SHP77 treated with DMSO at 0.1 percent for 48 hours (cell line): ENCODE results near the gene KRT81.
"Not testable (repeated sequence)": the region's sequence is repeated elsewhere in the genome, so short reads cannot be mapped to it uniquely, and the experiment has no call there.

Source experiments
- DNase-seq: peaks from one replicate; lab custom pipeline; 2025; lab: John Stamatoyannopoulos, UW

KRT81 gene

GRCh38 chr12:52241205-52241842, 50.0 kb downstream of the KRT81 start:
- DNase-seq, result no peak

- not testable (repeated sequence) for DNase-seq
These were observed 51.1 kb downstream of the KRT81 start for GRCh38 chr12:52240247-52240646.

DNA sequence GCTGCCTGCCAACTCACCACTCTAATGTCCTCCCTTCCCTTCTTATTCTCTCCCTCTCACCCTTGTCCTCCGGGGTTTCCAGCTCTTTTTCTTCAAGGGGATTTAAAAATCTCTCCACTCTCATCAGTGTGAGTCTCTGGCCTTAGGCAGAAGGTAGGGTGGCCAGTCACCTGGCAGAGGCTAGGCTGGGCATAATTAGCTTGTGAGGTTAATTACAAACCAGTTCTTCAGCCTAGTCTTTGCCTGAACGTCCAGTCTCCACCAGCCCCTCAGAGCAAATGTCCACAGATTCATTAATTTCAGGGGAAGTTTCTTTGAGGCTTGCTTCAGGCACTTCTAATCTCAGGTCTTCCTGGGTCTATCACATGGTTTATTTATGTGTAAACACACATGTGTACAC, 51.6 kb downstream of the KRT81 start:
- no peak for DNase-seq

- DNase-seq, result no peak
These were observed 52.3 kb downstream of the KRT81 start for GRCh38 chr12:52238916-52239646.

DNA sequence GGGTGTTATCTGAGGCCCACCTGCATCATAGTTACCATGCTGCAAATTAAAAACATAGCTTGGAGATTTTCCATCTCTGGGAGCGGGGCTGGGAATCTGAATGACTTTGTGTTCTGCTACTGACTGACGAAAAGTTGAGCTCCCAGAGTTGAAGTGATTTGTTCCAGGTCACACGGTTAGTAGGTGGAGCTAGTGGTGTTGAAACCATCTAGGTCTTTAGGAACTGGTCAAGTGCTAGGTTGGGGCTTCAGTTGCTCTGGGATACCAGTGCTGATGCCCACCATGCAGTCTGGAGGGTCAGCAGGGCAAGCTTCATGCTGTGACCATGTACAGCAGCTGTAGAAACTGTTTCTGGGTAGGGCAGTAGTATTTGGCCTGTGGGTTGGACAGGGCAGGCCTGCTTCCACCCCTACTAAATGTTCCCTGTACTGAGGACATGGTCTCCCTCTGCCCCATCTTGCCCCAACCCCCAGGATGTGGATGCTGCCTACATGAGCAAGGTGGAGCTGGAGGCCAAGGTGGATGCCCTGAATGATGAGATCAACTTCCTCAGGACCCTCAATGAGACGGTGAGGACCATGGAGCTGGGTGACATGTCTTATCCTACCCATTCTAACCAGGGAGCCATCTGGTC, 53.0 kb downstream of the KRT81 start:
- no peak for DNase-seq

GRCh38 chr12:52236386-52237050, 54.8 kb downstream of the KRT81 start:
- no peak for DNase-seq
